RWPE2 (cell line): ENCODE data around the gene TUBGCP5.

Experiments used
- ATAC-seq: fragments of 200-7000 bp; cut with Tn5 transposase; 3 replicates; pipeline ENCODE4 v1.9.1; 2021; ENCODE audit warnings: low read depth
- DNase-seq: peaks from one replicate; pipeline ENCODE4 v3.0.0-alpha.2; 2020; ENCODE audit warnings: low spot score
- H3K27ac ChIP-seq: fragments of 450-650 bp; 2 replicates; pipeline ENCODE4 v1.5.1; 2017; ENCODE audit warnings: mild to moderate bottlenecking; ENCODE audit not compliant: poor library complexity, severe bottlenecking
- H3K27me3 ChIP-seq: fragments of 250-450 bp; sonication (Bioruptor Pico); 2 replicates; pipeline ENCODE4 v1.5.1; 2021; ENCODE audit warnings: mild to moderate bottlenecking, moderate library complexity; ENCODE audit not compliant: insufficient read depth, poor library complexity, severe bottlenecking
- H3K36me3 ChIP-seq: fragments of 250-450 bp; sonication (Bioruptor Pico); 2 replicates; pipeline ENCODE4 v1.5.1; 2020; ENCODE audit warnings: low read depth, mild to moderate bottlenecking, moderate library complexity
- H3K4me1 ChIP-seq: fragments of 250-450 bp; sonication (Bioruptor Pico); 2 replicates; pipeline ENCODE4 v1.5.1; 2021; ENCODE audit warnings: mild to moderate bottlenecking, moderate library complexity; ENCODE audit not compliant: insufficient read depth, poor library complexity, severe bottlenecking
- H3K4me3 ChIP-seq: fragments of 250-450 bp; sonication (Bioruptor Pico); 2 replicates; pipeline ENCODE4 v1.5.1; 2021; ENCODE audit warnings: mild to moderate bottlenecking, moderate library complexity; ENCODE audit not compliant: severe bottlenecking
- H3K9me3 ChIP-seq: fragments of 250-450 bp; sonication (Bioruptor Pico); 2 replicates; pipeline ENCODE4 v1.5.1; 2021; ENCODE audit warnings: mild to moderate bottlenecking, moderate library complexity; ENCODE audit not compliant: severe bottlenecking
- TF ChIP-seq, protein P1 (sequence below): fragments of 450-650 bp; IDR thresholded peaks from one replicate; pipeline ENCODE4 v1.5.1; 2017; ENCODE audit warnings: mild to moderate bottlenecking, moderate library complexity; ENCODE audit not compliant: poor library complexity, severe bottlenecking

The TUBGCP5 gene

DNA sequence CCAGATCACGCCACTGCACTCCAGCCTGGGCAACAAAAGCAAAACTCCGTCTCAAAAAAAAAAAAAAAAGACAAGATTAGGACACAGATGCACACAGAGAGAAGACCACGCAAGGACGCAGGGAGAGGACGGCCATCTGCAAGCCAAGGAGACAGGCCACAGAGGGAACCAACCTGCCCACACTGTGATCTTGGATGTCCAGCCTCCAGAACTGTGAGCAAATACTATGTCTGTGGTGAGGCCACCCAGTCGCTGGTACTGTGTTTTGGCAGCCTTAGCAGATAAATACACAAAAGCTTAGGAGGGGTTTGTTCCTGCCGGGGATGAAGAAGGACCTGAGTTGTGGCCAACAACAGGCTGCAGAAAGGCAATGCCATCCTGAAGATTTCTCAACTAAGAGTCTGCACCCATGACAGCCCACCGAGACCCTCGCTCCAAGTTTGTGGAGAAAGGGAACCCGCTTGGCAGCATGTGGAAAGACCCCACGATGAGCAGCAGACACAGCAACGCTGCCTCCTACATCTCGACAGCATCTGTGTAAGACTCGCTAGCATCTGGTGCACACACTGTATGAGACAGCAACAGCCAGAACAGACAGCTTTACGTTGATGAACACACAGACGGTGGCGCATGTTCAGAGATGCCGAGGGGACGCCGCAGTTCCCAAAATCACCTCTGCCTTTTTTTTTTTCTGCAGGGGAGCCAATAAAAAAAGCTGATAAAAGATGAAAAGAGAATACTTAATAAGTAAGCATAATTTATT is 72.9 kb downstream of the TUBGCP5 start:
- DNase-seq (no peak), ATAC-seq (no peak)
- peaks cover 41% of the 10 kb centered on the region for H3K4me1 ChIP-seq
- no peaks in the 10 kb centered on the region for H3K27me3 ChIP-seq
- peaks cover 14% of the 10 kb centered on the region for H3K9me3 ChIP-seq
- no peak overlapping the region for H3K27ac ChIP-seq
- no peak overlapping the region for H3K4me3 ChIP-seq
- H3K36me3 ChIP-seq, result peaks cover 28% of the 10 kb centered on the region
- TF ChIP-seq, protein P1, sequence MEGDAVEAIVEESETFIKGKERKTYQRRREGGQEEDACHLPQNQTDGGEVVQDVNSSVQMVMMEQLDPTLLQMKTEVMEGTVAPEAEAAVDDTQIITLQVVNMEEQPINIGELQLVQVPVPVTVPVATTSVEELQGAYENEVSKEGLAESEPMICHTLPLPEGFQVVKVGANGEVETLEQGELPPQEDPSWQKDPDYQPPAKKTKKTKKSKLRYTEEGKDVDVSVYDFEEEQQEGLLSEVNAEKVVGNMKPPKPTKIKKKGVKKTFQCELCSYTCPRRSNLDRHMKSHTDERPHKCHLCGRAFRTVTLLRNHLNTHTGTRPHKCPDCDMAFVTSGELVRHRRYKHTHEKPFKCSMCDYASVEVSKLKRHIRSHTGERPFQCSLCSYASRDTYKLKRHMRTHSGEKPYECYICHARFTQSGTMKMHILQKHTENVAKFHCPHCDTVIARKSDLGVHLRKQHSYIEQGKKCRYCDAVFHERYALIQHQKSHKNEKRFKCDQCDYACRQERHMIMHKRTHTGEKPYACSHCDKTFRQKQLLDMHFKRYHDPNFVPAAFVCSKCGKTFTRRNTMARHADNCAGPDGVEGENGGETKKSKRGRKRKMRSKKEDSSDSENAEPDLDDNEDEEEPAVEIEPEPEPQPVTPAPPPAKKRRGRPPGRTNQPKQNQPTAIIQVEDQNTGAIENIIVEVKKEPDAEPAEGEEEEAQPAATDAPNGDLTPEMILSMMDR, result no peak

DNA sequence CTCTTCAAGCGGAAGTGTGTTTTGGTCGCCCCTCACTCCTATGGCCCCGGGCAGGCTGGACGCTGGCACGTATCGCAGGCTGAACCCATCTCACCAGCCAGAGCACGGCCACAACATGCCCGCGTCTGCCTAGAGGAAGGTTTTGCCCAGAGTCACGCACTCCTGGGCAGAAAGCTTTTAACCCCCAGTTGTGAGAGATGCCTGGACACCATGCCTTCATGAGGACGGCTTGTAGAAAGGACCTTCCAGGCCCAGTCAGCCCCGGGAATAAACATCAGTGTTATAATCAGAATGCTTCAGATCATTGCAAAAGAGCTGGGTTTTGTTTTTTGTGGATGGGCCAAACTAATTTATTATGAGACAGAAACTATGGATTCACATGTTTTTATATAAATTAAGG is 75.7 kb downstream of the TUBGCP5 start:
- H3K27ac ChIP-seq, result peak overlapping the region; percentile 59
- no peak for DNase-seq
- no peak overlapping the region for H3K4me3 ChIP-seq
- TF ChIP-seq, protein P1, result no peak
- no peaks in the 10 kb centered on the region for H3K27me3 ChIP-seq
- peaks cover 7% of the 10 kb centered on the region for H3K36me3 ChIP-seq
- peak; percentile 37; the same call in 2 of the 3 replicates for ATAC-seq
- no peaks in the 10 kb centered on the region for H3K9me3 ChIP-seq
- H3K4me1 ChIP-seq, result peaks cover 40% of the 10 kb centered on the region

DNA sequence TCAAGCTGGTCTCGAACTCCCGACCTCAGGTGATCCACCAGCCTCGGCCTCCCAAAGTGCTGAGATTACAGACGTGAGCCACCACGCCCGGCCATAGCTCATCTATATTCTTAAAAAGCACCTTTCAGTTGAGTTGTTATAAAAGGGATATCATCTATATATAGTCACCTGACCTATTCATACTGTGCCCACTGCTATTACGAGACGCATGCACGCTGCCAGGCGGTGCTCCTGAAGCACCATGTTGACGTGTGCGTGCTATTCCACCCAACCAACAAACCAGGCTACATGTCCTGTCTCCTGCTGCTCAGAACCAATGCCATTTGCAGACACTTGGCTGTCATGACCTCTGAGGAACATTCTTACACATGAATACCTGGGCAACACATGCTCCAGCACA is 76.8 kb downstream of the TUBGCP5 start:
- TF ChIP-seq, protein P1, result no peak
- ATAC-seq (no peak), DNase-seq (peak; percentile 12)
- Histone ChIP-seq H3K9me3 (no peaks in the 10 kb centered on the region), H3K4me3 (no peak overlapping the region), H3K27ac (peak overlapping the region; percentile 59), H3K4me1 (peaks cover 30% of the 10 kb centered on the region), H3K36me3 (peaks cover 7% of the 10 kb centered on the region), H3K27me3 (no peaks in the 10 kb centered on the region)

DNA sequence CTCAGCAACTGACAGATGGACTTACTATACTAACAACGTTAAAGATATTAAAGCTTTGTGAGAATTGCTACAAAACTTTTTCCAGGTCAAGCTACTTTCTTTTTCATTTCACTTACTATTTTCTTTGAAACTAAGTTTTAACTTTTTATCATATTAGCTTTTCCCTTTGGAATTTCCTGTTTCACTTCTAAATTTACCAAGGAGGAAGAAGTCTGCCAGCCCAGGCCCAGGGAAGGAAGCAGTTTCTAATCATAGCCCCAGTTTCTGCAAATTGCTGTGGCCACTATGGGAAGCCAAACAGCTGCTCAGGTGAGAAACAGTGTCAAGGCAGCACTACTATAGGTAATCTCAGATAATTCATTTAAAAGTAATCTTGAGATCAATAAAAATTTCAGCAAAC is 77.6 kb downstream of the TUBGCP5 start:
- DNase-seq (peak; percentile 0), ATAC-seq (no peak)
- no peaks in the 10 kb centered on the region for H3K27me3 ChIP-seq
- H3K4me3 ChIP-seq, result no peak overlapping the region
- TF ChIP-seq, protein P1, result no peak
- peaks cover 30% of the 10 kb centered on the region for H3K4me1 ChIP-seq
- peaks cover 7% of the 10 kb centered on the region for H3K36me3 ChIP-seq
- no peaks in the 10 kb centered on the region for H3K9me3 ChIP-seq
- H3K27ac ChIP-seq, result peak overlapping the region; percentile 59

DNA sequence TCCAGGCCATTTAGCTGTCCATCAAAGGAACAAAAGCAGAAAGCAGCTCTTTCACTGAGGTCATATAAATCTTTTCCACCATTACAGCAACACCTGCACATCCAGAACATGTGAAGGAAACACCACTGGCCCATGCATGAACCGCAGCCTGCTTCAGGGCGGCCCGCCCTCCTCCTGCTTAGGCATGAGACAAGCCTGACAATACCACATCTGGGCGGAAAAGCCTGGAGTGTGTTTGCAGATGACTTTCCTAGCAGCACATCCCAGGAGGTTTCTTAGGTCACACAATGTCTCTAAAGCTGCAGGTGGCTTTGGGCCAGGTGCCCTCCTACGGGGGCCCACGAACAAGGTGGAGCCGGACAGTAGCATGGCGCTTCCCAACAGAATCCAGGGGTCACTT is 78.8 kb downstream of the TUBGCP5 start:
- ATAC-seq, result no peak
- peaks cover 30% of the 10 kb centered on the region for H3K4me1 ChIP-seq

More for the DNA sequence above, 78.8 kb downstream of the TUBGCP5 start:
- peak; percentile 55 for DNase-seq
- Histone ChIP-seq H3K27me3 (no peaks in the 10 kb centered on the region), H3K36me3 (peaks cover 7% of the 10 kb centered on the region), H3K9me3 (no peaks in the 10 kb centered on the region), H3K27ac (no peak overlapping the region), H3K4me3 (no peak overlapping the region)
- TF ChIP-seq, protein P1, result no peak
